ENCODE data around the gene TUBB1.
A peak's percentile ranks its signal among the peaks of the same experiment; 100 is the strongest.

Gene TUBB1

GRCh38 chr20:59071216-59071615 lies 52.0 kb downstream of the TUBB1 start:
- DNase-seq (ENCODE audit: insufficient read length, low spot score) (no peak), FAIRE-seq (peak; percentile 73)

GRCh38 chr20:59073582-59073981 lies 54.4 kb downstream of the TUBB1 start:
- FAIRE-seq (no peak), DNase-seq (ENCODE audit: insufficient read length, low spot score) (no peak)

- DNase-seq (ENCODE audit: insufficient read length, low spot score) (no peak), FAIRE-seq (no peak)
These were observed 55.2 kb downstream of the TUBB1 start for GRCh38 chr20:59074456-59074855.

DNA sequence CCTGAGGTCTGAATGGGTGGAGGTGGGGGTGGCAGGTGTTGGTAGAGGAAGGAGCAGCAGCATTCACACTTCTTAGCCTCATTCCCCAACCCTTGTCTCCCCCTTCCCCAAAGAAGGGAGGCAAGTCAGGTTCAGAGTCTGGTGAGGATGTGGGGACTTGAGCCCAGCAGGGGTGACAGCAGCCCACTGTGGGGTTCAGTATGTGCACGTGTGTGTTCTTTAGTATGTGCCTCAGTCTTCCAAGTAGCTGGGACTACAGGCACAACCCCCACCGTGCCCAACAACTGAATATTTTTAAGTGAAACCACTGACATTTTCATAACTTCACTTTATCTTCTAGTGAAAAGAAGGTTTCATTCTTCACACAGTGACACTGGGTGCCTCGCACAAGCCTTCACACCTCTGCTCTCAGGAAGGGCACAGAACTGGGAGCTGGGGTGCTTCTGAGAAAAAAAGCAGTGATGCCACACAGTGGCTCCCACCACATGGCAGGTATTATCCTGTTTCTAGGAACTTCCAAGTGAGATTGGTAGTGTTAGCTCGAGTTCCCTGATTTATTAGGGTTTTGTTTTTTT lies 56.8 kb downstream of the TUBB1 start:
- DNase-seq (ENCODE audit: insufficient read length, low spot score) = no peak
- FAIRE-seq = no peak

All from GM19239 (cell line).